Endothelial cell (in vitro differentiated cells): Measurements from ENCODE around the gene STAB2. TPM values are rescaled to one million over a fixed set of nuclear protein-coding genes. Genes with fewer than 3 reads are reported as not detected.

Source experiments
- DNase-seq: peaks from one replicate; pipeline ENCODE4 v3.0.0; 2021; ENCODE audit warnings: low spot score
- H3K27ac Mint-ChIP-seq: one replicate; pipeline ENCODE4 v1.8.0; 2021; ENCODE audit warnings: mixed read lengths, inconsistent platforms; ENCODE audit not compliant: unreplicated experiment
- H3K27me3 Mint-ChIP-seq: one replicate; pipeline ENCODE4 v1.8.0; 2021; ENCODE audit warnings: mild to moderate bottlenecking, moderate library complexity, mixed read lengths, inconsistent platforms; ENCODE audit not compliant: unreplicated experiment
- H3K36me3 Mint-ChIP-seq: one replicate; pipeline ENCODE4 v1.8.0; 2021; ENCODE audit warnings: mild to moderate bottlenecking, low read depth, mixed read lengths, inconsistent platforms; ENCODE audit not compliant: unreplicated experiment
- H3K4me1 Mint-ChIP-seq: one replicate; pipeline ENCODE4 v1.8.0; 2021; ENCODE audit warnings: mild to moderate bottlenecking, mixed read lengths, inconsistent platforms; ENCODE audit not compliant: unreplicated experiment
- H3K4me3 Mint-ChIP-seq: one replicate; pipeline ENCODE4 v1.8.0; 2021; ENCODE audit warnings: mild to moderate bottlenecking, mixed read lengths, inconsistent platforms; ENCODE audit not compliant: unreplicated experiment
- H3K9me3 Mint-ChIP-seq: one replicate; pipeline ENCODE4 v1.8.0; 2021; ENCODE audit warnings: mixed read lengths, inconsistent platforms; ENCODE audit not compliant: unreplicated experiment
- CTCF ChIP-seq: fragments of 200-600 bp; sonication (generic); IDR thresholded peaks from one replicate; pipeline ENCODE4 v1.5.0; 2021; ENCODE audit warnings: antibody characterized with exemption; ENCODE audit not compliant: unreplicated experiment
- total RNA-seq: library from RNA; stranded (reverse); fragmentation: NEBNext Ultra II Directional; extraction: Animal tissue kit (Norgen Biotek cat#: 25700); gene quantifications from one replicate; pipeline ENCODE4 v1.2.1, GENCODE V29; 2021; ENCODE audit not compliant: unreplicated experiment

STAB2 gene
- total RNA-seq, 1 donor from 2014 or later = 0.10 TPM

GRCh38 chr12:103673891-103674375 lies 86.9 kb downstream of the STAB2 start:
- Mint-ChIP-seq H3K27ac (no peak overlapping the region), H3K9me3 (no peaks in the 10 kb centered on the region), H3K27me3 (no peaks in the 10 kb centered on the region), H3K4me3 (no peak overlapping the region), H3K36me3 (no peaks in the 10 kb centered on the region), H3K4me1 (peaks cover 38% of the 10 kb centered on the region)
- TF ChIP-seq CTCF = no peak
- DNase-seq = no peak

GRCh38 chr12:103676893-103677292 lies 89.8 kb downstream of the STAB2 start:
- DNase-seq = no peak
- Mint-ChIP-seq H3K9me3 (no peaks in the 10 kb centered on the region), H3K4me3 (no peak overlapping the region), H3K27ac (peak overlapping the region; percentile 87), H3K4me1 (peaks cover 38% of the 10 kb centered on the region), H3K36me3 (no peaks in the 10 kb centered on the region), H3K27me3 (no peaks in the 10 kb centered on the region)
- no peak for TF ChIP-seq CTCF

- Mint-ChIP-seq H3K27ac (peak overlapping the region; percentile 87), H3K27me3 (no peaks in the 10 kb centered on the region), H3K36me3 (no peaks in the 10 kb centered on the region), H3K9me3 (no peaks in the 10 kb centered on the region), H3K4me1 (peaks cover 38% of the 10 kb centered on the region), H3K4me3 (no peak overlapping the region)
- DNase-seq = peak; percentile 28
- TF ChIP-seq CTCF = no peak
Measured at GRCh38 chr12:103677341-103677740, 90.3 kb downstream of the STAB2 start.

- TF ChIP-seq CTCF = no peak
- no peak for DNase-seq
- H3K36me3 Mint-ChIP-seq = no peaks in the 10 kb centered on the region
- peaks cover 35% of the 10 kb centered on the region for H3K4me1 Mint-ChIP-seq
- H3K9me3 Mint-ChIP-seq = no peaks in the 10 kb centered on the region
- no peak overlapping the region for H3K4me3 Mint-ChIP-seq
- H3K27me3 Mint-ChIP-seq = no peaks in the 10 kb centered on the region
- peak overlapping the region; percentile 7 for H3K27ac Mint-ChIP-seq
Measured at GRCh38 chr12:103677905-103678304, 90.8 kb downstream of the STAB2 start.

- Mint-ChIP-seq H3K4me3 (no peak overlapping the region), H3K27ac (no peak overlapping the region), H3K9me3 (no peaks in the 10 kb centered on the region), H3K27me3 (no peaks in the 10 kb centered on the region), H3K4me1 (peaks cover 20% of the 10 kb centered on the region), H3K36me3 (no peaks in the 10 kb centered on the region)
- DNase-seq = no peak
- TF ChIP-seq CTCF = no peak
Measured at GRCh38 chr12:103679421-103680170, 92.5 kb downstream of the STAB2 start.
